ENCODE data around the gene FOXJ1. TPM values are rescaled to one million over a fixed set of nuclear protein-coding genes. Genes with fewer than 3 reads are reported as not detected.

FOXJ1 gene
- total and polyA plus RNA-seq, 3 donors from 2014 or later: 22.9 to 30.5 (median 29.4) TPM

- no peaks in the 10 kb centered on the region for H3K36me3 ChIP-seq (ENCODE audit: low read depth, missing control alignments)
- WGBS, 2 donors: 71 to 75% methylated on average over 5 of the region's 5 CpGs
- H3K4me3 ChIP-seq: no peak overlapping the region
- intact Hi-C loops (cut with DNase I; ENCODE audit: low total_unique reads): loop anchor here (5.0 kb wide), 1 partner anchor 159 kb away; no protein-coding TSS in a partner anchor
- H3K27ac ChIP-seq: no peak overlapping the region
- no peak for TF ChIP-seq POLR2A (IDR thresholded peaks at IDR 0.05)
- TF ChIP-seq CTCF (IDR thresholded peaks at IDR 0.05): no peak
- H3K4me1 ChIP-seq: peaks cover 6% of the 10 kb centered on the region
- H3K27me3 ChIP-seq: no peaks in the 10 kb centered on the region
- DNase-seq: no peak
- no peaks in the 10 kb centered on the region for H3K9me3 ChIP-seq
These were observed 17.9 kb downstream of the FOXJ1 start for GRCh38 chr17:76123191-76123499.

GRCh38 chr17:76122431-76123190, 18.4 kb downstream of the FOXJ1 start:
- Histone ChIP-seq H3K36me3 (ENCODE audit: low read depth, missing control alignments) (no peaks in the 10 kb centered on the region), H3K4me1 (peaks cover 6% of the 10 kb centered on the region), H3K27ac (no peak overlapping the region), H3K9me3 (no peaks in the 10 kb centered on the region), H3K4me3 (peak overlapping the region; percentile 45 to 49), H3K27me3 (no peaks in the 10 kb centered on the region)
- no peak for DNase-seq
- 60 to 77% methylated on average over 22 to 24 of the region's 24 CpGs for WGBS, 2 donors
- TF ChIP-seq CTCF (IDR thresholded peaks at IDR 0.05) (no peak), POLR2A (IDR thresholded peaks at IDR 0.05) (no peak)
- intact Hi-C loops (cut with DNase I; ENCODE audit: low total_unique reads): loop anchor here (5.0 kb wide), 1 partner anchor 160 kb away; no protein-coding TSS in a partner anchor

- Histone ChIP-seq H3K9me3 (no peaks in the 10 kb centered on the region), H3K27ac (no peak overlapping the region), H3K4me1 (peaks cover 6% of the 10 kb centered on the region), H3K27me3 (no peaks in the 10 kb centered on the region), H3K4me3 (peak overlapping the region; percentile 45 to 49), H3K36me3 (ENCODE audit: low read depth, missing control alignments) (no peaks in the 10 kb centered on the region)
- intact Hi-C loops (cut with DNase I; ENCODE audit: low total_unique reads): loop anchor here (5.0 kb wide), 1 partner anchor 160 kb away; no protein-coding TSS in a partner anchor
- DNase-seq: peak; percentile 43
- TF ChIP-seq POLR2A (IDR thresholded peaks at IDR 0.05) (no peak), CTCF (IDR thresholded peaks at IDR 0.05) (no peak)
- 38 to 43% methylated on average over 10 to 42 of the region's 42 CpGs for WGBS, 2 donors
These were observed 19.1 kb downstream of the FOXJ1 start for GRCh38 chr17:76121932-76122430.

- 84 to 87% methylated on average over 5 of the region's 5 CpGs for WGBS, 2 donors
- Histone ChIP-seq H3K27ac (no peak overlapping the region), H3K4me3 (no peak overlapping the region), H3K27me3 (no peaks in the 10 kb centered on the region), H3K36me3 (ENCODE audit: low read depth, missing control alignments) (no peaks in the 10 kb centered on the region), H3K9me3 (no peaks in the 10 kb centered on the region), H3K4me1 (peaks cover 6% of the 10 kb centered on the region)
- TF ChIP-seq POLR2A (IDR thresholded peaks at IDR 0.05) (no peak), CTCF (IDR thresholded peaks at IDR 0.05) (no peak)
- DNase-seq: no peak
- intact Hi-C loops (cut with DNase I; ENCODE audit: low total_unique reads): loop anchor here (5.0 kb wide), 1 partner anchor 162 kb away; no protein-coding TSS in a partner anchor
These were observed 20.4 kb downstream of the FOXJ1 start for GRCh38 chr17:76120658-76121008.

All from testis (tissue), 3 donors.